DMS79 (cell line): ENCODE results near the gene PLG.
"Not testable (repeated sequence)": the region's sequence is repeated elsewhere in the genome, so short reads cannot be mapped to it uniquely, and the experiment has no call there.

Experiments used
- DNase-seq: peaks from one replicate; lab custom pipeline; 2025; lab: John Stamatoyannopoulos, UW

PLG gene

GRCh38 chr6:160701918-160702680 lies at the start of gene PLG:
TSS of gene PLG (plus strand) at chr6:160702244. CDS start at chr6:160702305, 61 bp downstream.
- not testable (repeated sequence) for DNase-seq

- no peak for DNase-seq
Observed at GRCh38 chr6:160659562-160659961, 42.5 kb upstream of the PLG start.

GRCh38 chr6:160661216-160661615 lies 40.8 kb upstream of the PLG start:
- no peak for DNase-seq

- DNase-seq: no peak
Observed at GRCh38 chr6:160662429-160662828, 39.6 kb upstream of the PLG start.

GRCh38 chr6:160662842-160663241 lies 39.2 kb upstream of the PLG start:
- no peak for DNase-seq

DNA sequence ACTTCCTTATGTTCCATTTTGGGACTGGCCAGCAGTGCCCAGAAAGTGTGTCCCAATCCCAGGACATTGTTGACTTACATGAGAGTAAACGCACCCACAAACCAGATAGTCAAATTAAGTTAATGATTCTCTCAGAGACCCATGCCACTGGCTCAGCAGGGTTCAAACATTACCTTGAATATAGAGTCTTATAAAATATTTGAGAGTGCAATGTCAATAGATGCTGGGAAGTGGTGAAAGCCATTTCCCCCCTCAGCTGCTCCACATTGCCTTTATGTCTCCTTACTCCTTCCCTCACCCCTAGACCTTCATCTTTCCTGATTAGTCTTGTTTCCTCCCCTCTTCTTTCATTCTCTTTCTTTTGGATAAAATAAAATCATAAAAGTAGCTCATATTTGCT lies 37.8 kb upstream of the PLG start, which contains the start of gene LPA:
Gene LPA (minus strand): TSS at position 78 of the 400 bp plus-strand sequence. CDS start 61 bp downstream, at position 17.
- not testable (repeated sequence) for DNase-seq

DNA sequence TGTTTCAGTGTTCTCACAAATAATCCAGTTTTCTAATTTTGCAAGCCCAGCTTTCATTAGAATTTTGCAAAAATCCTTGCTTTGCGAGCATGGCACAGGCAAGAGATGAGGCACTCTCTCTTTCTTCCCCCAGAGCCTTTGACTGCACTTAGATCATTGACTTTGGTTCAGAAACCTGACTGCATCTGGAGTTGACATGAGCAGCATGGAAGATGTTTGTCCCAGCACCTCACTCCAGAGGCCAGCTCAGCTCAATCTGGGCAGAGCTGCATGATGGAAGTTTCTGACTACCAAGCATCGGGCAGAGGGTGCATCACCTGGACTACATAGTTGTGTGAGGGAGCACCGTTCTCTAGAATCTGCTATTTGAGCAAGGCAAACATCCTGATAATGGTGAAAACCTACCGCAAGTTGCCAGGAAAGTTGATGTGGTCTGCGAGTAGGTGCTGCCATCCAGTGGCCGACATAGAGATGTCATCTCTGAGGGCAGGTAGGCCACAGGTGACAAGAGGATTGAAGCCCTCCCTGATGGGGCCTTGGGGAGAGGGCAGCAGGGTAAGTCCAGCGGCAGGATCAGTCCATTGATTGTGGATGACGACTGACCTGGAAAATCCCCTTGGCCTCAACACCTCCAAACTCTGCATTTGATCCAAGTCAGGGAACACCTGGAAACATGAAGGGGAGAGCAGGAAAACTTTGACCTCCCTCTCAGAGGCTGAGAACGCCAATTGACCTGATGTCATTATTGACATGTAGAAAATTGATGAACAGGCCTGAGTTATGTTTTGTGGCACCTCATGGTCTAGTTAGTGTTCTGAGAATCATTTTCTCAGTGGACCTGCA lies 34.2 kb upstream of the PLG start:
- DNase-seq: no peak

- no peak for DNase-seq
Observed at GRCh38 chr6:160668589-160668988, 33.5 kb upstream of the PLG start.

DNA sequence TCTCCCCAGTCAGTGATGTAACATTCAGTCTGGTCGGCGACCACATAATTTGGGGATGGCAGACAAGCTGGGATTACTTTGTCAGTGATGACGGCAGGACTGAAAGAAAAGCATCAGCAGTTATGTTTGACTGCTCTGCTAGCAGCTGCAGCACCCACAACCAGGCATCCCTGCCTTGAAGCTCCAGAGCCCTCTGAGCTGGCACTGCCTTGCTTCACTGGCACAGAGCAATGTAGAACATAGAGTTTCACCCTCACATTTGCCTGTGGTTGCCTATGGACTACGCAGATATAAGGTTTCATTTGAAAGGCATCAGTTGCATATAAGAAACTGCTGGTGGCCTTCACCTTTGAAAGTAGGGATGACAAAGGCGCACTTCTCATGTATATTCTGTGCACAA lies 25.6 kb upstream of the PLG start:
- not testable (repeated sequence) for DNase-seq

DNA sequence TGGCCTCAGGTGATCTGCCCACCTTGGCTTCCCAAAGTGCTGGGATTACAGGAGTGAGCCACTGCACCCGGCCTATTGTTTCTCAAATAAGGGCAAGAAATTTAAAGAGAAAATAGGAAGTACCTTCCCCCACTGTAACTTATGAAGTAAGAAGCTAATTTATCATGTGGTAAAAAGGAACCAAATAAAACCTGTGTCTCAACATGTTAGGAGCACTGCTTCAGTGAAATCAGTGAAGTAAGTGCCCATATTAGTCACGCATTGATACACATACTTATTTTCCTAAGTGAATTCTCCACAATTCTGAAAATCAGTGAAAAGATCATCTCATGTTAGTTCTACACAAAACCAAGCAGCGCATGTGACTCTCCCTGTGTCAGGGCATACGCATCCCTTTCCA lies 23.8 kb upstream of the PLG start:
- DNase-seq: no peak

- no peak for DNase-seq
Observed at GRCh38 chr6:160678744-160679401, 23.2 kb upstream of the PLG start.

DNA sequence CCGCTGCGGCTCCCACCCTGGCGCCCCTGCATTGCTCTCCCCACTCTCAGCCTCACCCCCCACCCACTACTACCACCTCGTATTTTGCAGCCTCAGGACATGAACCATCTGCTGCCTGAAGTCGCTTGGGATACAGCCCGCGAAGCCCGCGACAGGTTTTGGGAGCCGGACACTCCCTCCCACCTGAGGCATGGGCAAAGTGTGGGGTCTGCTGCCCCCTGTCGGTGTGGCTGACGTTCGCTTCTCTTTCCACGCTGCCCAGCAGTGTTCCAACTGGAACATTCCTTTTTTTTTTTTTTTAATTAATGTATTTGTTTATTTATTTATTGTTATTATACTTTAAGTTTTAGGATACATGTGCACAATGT lies 22.7 kb upstream of the PLG start:
- no peak for DNase-seq

DNA sequence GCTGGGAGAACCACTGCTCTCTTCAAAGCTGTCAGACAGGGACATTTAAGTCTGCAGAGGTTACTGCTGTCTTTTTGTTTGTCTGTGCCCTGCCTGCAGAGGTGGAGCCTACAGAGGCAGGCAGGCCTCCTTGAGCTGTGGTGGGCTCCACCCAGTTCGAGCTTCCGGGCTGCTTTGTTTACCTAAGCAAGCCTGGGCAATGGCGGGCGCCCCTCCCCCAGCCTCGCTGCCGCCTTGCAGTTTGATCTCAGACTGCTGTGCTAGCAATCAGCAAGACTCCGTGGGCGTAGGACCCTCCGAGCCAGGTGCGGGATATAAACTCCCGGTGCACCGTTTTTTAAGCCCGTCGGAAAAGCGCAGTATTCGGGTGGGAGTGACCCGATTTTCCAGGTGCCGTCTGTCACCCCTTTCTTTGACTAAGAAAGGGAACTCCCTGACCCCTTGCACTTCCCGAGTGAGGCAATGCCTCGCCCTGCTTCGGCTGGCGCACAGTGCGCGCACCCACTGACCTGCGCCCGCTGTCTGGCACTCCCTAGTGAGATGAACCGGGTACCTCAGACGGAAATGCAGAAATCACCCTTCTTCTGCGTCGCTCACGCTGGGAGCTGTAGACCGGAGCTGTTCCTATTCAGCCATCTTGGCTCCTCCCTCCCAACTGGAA lies 16.8 kb upstream of the PLG start:
- not testable (repeated sequence) for DNase-seq

GRCh38 chr6:160685762-160686450 lies 16.1 kb upstream of the PLG start:
- no peak for DNase-seq

GRCh38 chr6:160690458-160690857 lies 11.6 kb upstream of the PLG start:
- DNase-seq: no peak

- no peak for DNase-seq
Observed at GRCh38 chr6:160691617-160692016, 10.4 kb upstream of the PLG start.

DNA sequence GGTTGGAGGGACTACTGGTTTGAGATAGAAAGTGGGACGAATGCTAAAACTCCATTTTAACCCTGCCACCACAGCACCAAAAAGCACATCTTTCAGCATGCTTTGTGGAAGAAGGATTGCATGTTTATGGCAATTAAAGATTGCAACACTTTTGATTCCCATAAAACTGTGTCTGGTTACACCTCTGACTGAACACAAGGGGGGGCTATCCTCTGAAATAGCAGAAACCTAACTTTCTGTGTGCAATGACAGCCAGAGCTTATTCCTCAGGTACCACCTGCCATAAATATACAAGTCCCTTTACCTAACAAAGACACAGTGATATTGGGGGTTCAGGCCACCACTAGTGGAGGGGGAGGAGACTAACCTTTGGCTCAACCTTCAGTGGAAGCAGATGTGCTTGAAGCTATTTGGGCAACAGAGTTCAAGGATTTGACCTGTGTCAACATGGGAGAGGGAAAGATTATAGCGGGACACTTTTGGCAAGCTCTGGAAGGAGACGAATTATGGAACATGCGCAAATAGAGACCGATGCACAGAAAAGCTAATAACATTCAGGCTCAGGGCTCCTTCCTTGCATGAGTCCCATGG lies 9.6 kb upstream of the PLG start:
- DNase-seq: no peak

- not testable (repeated sequence) for DNase-seq
Observed at GRCh38 chr6:160695025-160695424, 7.0 kb upstream of the PLG start.

- not testable (repeated sequence) for DNase-seq
Observed at GRCh38 chr6:160695622-160696021, 6.4 kb upstream of the PLG start.

- not testable (repeated sequence) for DNase-seq
Observed at GRCh38 chr6:160696884-160697283, 5.2 kb upstream of the PLG start.

GRCh38 chr6:160697826-160698225 lies 4.2 kb upstream of the PLG start:
- DNase-seq: no peak
